GM19193 (cell line): ENCODE measurements around the gene JPH4.

Source experiments
- POLR2A ChIP-seq: IDR thresholded peaks from 4 replicates; pipeline ENCODE4 v1.6.1; 2011; ENCODE audit not compliant: insufficient read depth, insufficient read length; ENCODE audit errors: extremely low read depth

The JPH4 gene

GRCh38 chr14:23547924-23548323 is 30.7 kb downstream of the JPH4 start:
- no peak for TF ChIP-seq POLR2A

- TF ChIP-seq POLR2A = no peak
Observed at GRCh38 chr14:23546450-23547035, 32.0 kb downstream of the JPH4 start.

DNA sequence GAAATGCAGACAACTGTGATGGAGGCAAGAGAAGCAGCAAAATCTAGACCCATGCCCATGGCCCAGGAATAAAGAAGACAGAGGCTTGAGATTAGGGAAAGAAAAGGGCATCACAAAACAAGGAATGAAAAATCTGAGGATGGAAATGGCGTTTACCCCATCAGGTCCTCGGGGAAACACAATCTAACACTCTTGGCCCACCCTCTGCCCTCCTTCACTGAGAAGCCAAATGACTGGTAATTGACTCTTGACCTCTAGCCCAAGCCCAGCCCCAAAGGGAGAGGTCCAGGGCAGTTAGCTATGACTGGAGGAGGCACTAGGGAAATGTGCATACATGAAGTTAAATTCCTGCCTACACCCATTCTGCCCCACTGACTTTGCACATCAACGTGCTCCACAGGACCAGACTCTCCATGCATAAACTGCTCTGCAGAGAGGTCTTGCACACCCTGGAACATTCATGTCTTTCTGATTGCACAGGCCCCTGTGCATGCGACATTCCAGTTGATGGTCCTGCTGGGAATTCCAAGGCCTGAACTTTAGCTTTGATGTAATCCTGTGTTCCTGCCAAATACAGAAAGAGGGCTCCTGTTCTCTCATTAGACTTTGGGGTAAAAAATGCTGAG is 32.7 kb downstream of the JPH4 start:
- no peak for TF ChIP-seq POLR2A

- TF ChIP-seq POLR2A = no peak
Observed at GRCh38 chr14:23544511-23545447, 33.8 kb downstream of the JPH4 start.

GRCh38 chr14:23543403-23543802 is 35.2 kb downstream of the JPH4 start:
- no peak for TF ChIP-seq POLR2A

DNA sequence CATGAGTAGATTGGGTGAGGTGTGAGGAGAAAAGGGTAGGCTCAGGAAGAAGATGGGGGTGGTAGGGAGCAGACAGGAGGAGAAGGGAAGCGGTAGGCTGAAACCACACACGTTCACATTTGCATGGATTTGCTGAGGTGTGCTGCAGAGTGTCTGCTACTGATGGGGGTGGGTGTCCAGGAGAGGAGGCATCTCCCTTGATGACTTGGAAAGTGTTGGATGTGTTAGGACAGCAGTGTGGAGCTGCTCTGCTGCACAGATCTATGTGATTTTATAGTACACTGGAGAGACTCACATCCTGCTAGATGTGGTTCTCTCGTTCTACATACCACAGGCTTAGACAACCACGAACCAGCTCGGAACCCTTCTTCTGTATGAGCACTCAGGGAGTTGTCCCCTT is 36.3 kb downstream of the JPH4 start:
- TF ChIP-seq POLR2A = no peak

GRCh38 chr14:23540141-23540469 is 38.5 kb downstream of the JPH4 start:
- no peak for TF ChIP-seq POLR2A

- TF ChIP-seq POLR2A = no peak
Observed at GRCh38 chr14:23539248-23540140, 39.1 kb downstream of the JPH4 start.

GRCh38 chr14:23538785-23539184 is 39.8 kb downstream of the JPH4 start:
- TF ChIP-seq POLR2A = no peak

- TF ChIP-seq POLR2A = no peak
Observed at GRCh38 chr14:23538050-23538718, 40.4 kb downstream of the JPH4 start.

DNA sequence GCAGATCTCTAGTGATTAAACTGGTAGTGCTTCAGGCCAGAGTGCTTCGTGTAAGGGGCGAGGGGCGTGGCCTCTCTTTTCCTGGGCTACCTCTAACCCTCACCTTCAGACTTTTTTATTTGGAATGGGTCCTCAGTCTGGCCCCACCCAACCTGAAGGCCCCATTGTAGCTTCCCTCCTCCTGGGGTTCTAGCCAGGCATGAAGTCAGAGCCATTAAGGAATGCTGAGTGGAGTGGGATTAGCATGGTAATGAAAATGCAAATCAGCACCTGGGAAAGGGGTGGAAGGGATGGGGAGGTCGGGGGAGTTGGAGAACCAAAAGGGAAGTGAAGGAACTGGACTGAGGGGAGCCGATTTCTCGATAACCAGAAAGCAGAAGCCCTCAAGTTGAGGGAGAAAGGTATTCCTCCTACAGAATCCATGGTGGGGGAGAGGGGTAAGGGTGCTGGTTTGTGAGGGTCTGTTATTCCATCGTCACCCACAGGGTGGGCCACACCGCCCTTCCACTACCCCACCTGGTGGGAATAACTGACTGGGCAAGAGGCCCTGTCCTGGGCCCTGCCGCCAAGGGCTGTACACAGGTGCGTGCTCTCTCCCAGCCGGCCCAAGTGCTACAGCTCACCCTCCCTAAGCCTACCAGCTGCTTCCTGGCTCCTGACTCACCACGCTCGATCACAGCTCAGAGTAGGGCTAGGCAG is 41.1 kb downstream of the JPH4 start:
- no peak for TF ChIP-seq POLR2A

GRCh38 chr14:23536494-23536893 is 42.1 kb downstream of the JPH4 start:
- TF ChIP-seq POLR2A = no peak

GRCh38 chr14:23535943-23536342 is 42.6 kb downstream of the JPH4 start:
- TF ChIP-seq POLR2A = no peak

DNA sequence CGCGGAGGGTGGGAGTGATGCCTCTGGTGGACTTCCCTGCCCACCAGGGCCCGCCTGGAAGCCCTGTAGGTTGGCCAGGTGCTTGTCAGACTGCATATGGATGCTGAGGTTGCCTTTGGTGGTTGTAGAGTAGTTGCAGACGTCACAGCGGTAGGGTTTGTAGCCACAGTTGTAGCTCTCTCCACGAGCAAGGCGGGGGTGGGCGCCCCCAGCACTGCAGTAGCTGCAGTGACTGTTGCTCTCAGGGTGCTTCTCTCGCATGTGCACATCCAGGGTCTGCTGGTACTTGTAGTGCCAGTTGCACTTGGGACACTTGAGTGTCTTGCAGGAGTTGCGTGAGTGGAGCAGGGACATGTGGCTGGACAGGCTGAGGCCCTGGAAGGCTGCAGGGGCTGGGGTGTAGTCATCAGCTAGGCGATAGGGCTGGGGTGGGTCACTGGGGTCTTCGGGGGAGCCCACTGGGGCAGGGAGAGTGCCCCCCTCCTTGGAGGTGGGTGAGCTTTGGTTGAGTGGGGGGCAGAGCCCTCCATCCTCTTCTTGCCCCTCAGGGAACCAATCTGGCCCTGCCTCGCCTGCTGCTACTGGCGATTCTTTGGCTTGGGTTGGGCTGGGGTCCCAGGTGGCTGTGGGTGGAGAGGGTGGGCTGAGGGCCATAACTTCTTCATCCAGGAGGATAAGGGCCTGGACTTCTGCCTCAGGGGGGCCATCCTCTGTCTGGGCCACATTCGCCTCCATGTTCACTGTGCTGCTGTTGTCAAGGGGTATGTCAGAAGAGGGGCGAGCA is 44.7 kb downstream of the JPH4 start:
- TF ChIP-seq POLR2A = no peak

DNA sequence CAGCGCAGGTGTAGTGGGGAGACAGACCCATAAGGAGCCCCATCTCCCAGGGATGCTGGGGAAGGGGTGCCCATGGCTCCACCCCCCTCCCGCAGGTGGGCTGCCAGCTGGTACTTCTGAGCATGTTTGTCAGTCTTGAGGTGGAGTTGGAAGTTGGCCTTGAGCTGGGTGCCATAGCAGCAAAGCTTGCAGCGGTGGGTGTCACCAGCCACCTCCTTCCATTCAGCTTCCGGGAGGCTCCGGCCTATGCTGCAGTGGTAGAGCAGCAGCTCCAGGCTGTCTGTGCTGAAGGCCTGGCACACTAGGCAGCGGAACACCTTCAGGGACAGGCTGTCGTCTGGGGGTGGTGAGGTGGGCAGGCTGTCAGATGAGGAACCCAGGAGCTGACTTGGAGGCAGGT is 45.9 kb downstream of the JPH4 start:
- TF ChIP-seq POLR2A = no peak
